ENCODE results near the gene STAC.

Gene STAC

DNA sequence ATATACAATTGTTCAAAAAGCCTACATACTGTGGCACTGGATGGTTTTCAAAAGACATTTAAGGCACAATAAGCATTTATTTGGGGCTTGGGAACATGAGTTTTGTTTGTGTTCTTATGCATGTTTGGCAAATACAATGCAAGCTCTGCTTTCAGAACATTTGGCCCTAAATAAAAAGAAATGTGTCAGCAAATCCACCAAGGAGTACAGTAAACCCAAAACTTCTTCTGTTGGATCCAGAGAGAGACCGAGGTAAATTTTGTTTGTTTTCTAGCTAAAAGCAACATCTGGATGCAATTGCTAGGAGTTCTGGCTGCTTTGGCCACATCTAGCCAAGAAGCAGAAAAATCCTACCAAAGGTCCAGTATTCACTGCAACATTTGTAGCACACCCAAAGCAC, 215.2 kb downstream of the STAC start:
- no peak for DNase-seq

DNA sequence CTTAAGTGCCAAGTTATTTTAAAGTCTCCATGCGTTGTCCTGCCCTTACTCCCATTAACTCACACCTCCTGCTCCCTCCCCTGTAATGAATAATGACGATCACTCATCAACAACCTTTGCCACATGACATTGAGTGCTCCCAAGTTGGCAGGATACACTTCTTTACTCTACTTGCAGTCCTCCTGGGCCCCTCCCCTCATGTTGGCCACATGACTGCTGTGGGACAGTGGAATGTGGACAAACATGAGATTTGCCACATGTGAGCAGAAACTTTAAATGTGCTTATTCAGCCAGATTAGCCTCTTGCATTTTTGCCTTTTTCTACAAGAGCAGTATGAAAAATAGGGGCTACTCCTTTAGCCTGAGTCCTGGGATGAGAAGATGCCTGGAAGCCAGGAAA, 216.1 kb downstream of the STAC start:
- no peak for DNase-seq

GRCh38 chr3:36597422-36597821, 217.1 kb downstream of the STAC start:
- DNase-seq, result no peak

All from C1 segment of cervical spinal cord (tissue), 14 donors.